ENCODE results near the gene HDAC9.

HDAC9 gene

GRCh38 chr7:18521945-18522566 lies 26.5 kb downstream of the HDAC9 start:
- no peak for TF ChIP-seq TAF1 (IDR thresholded peaks at IDR 0.05; ENCODE audit: borderline replicate concordance, insufficient read depth, low read length)
- TF ChIP-seq FOXP2 (optimal IDR thresholded peaks at IDR 0.05; ENCODE audit: borderline replicate concordance, extremely low read depth, extremely low read length, insufficient read depth) = no peak
- TF ChIP-seq POLR2AphosphoS5 (IDR thresholded peaks at IDR 0.05; ENCODE audit: low read depth, low read length) = no peak
- no peak for TF ChIP-seq REST (IDR thresholded peaks at IDR 0.05; ENCODE audit: insufficient read depth in 1 of 2, low read depth in 2 of 2, low read length in 2 of 2)
- no peak for TF ChIP-seq SIN3A (IDR thresholded peaks at IDR 0.05; ENCODE audit: borderline replicate concordance, insufficient read depth, low read length)

GRCh38 chr7:18524248-18524647 lies 28.7 kb downstream of the HDAC9 start:
- TF ChIP-seq REST (IDR thresholded peaks at IDR 0.05; ENCODE audit: insufficient read depth in 1 of 2, low read depth in 2 of 2, low read length in 2 of 2) (no peak), POLR2AphosphoS5 (IDR thresholded peaks at IDR 0.05; ENCODE audit: low read depth, low read length) (no peak), FOXP2 (optimal IDR thresholded peaks at IDR 0.05; ENCODE audit: borderline replicate concordance, extremely low read depth, extremely low read length, insufficient read depth) (no peak), SIN3A (IDR thresholded peaks at IDR 0.05; ENCODE audit: borderline replicate concordance, insufficient read depth, low read length) (no peak), TAF1 (IDR thresholded peaks at IDR 0.05; ENCODE audit: borderline replicate concordance, insufficient read depth, low read length) (no peak)

DNA sequence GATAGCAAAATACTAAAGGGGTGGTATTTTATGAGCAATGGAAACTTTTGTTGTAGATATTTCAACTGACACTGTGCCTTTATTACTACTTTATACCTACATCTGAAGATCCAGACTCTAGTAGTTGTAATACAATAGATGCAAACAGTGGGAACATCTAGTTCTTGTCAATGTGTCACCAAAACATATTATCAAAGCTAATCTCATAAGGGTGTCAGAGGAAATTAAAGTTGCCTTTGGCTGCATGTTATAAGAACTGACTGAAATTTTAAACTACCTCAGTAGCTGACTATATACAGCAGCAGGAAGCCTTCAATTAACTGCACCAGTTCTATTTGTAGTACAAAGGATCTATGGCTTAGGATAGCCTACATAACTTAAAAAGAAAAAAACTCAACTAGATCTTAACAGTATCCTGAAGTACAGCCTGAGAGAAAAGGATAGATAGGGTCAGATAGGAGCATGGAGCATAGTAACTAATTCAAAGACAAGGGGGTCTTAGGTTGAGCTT lies 30.9 kb downstream of the HDAC9 start:
- TF ChIP-seq SIN3A (IDR thresholded peaks at IDR 0.05; ENCODE audit: borderline replicate concordance, insufficient read depth, low read length) (no peak), FOXP2 (optimal IDR thresholded peaks at IDR 0.05; ENCODE audit: borderline replicate concordance, extremely low read depth, extremely low read length, insufficient read depth) (no peak), TAF1 (IDR thresholded peaks at IDR 0.05; ENCODE audit: borderline replicate concordance, insufficient read depth, low read length) (no peak), REST (IDR thresholded peaks at IDR 0.05; ENCODE audit: insufficient read depth in 1 of 2, low read depth in 2 of 2, low read length in 2 of 2) (no peak)

GRCh38 chr7:18529239-18529638 lies 33.7 kb downstream of the HDAC9 start:
- no peak for TF ChIP-seq TAF1 (IDR thresholded peaks at IDR 0.05; ENCODE audit: borderline replicate concordance, insufficient read depth, low read length)
- TF ChIP-seq FOXP2 (optimal IDR thresholded peaks at IDR 0.05; ENCODE audit: borderline replicate concordance, extremely low read depth, extremely low read length, insufficient read depth) = no peak
- TF ChIP-seq POLR2AphosphoS5 (IDR thresholded peaks at IDR 0.05; ENCODE audit: low read depth, low read length) = no peak

DNA sequence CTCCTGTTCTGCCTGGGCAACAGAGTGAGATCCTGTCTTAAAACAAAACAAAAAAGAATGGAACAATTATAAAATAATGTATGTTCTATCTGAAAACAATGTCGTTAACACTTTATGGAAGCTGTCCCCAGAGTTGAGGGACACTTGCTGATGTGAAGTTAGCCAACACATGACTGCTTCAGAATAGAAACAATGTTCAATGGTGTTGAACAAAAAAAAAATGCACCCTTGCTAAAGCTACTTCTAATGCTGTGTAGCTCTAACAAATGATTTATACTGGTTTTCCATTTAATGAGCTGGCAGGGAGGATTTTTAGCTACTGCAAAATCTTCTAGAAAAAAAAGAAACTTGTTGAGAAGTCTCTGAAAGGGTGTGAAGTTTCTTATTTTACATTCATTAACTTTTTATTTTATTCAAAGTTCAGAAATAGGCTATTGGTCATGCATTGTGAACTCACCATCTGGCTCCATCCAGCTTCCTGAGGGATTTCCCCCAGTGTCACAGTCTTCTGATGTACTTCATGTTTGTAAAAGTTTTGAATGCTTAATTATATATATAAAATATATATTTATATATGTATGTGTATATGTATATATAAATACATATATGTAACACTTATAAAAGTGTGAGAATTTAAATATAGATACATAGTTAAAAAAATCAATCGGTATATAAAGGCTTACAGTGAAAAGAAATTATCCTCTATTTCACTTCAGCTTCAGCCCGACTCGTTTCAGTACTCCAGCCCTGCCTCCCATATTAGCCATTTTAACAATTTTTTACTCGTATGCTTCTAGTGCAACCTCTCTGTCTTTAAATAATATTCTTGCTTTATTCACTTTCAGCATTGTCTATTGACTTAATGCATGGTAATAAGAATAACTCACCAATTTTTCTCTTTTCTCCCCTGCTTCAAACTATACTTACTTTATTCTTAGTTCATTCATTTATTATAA lies 35.0 kb downstream of the HDAC9 start:
- TF ChIP-seq TAF1 (IDR thresholded peaks at IDR 0.05; ENCODE audit: borderline replicate concordance, insufficient read depth, low read length) (no peak), SIN3A (IDR thresholded peaks at IDR 0.05; ENCODE audit: borderline replicate concordance, insufficient read depth, low read length) (no peak), POLR2AphosphoS5 (IDR thresholded peaks at IDR 0.05; ENCODE audit: low read depth, low read length) (no peak)

Data from PFSK-1 (cell line).